HCT116 (cell line): ENCODE measurements around the gene FAM219A. TPM values are rescaled to one million over a fixed set of nuclear protein-coding genes. Genes with fewer than 3 reads are reported as not detected.

ENCODE experiments used
- ATAC-seq: fragments of 200-7000 bp; cut with Tn5 transposase; 2 replicates; pipeline ENCODE4 v1.9.1; 2020; ENCODE audit warnings: mild to moderate bottlenecking, moderate library complexity
- BruUV-seq: library from RNA; stranded (reverse); fragments of 400-500 nt; replicated peaks from 2 replicates; lab custom pipeline; 2021; lab: Mats Ljungman, UMichigan
- CTCF ChIA-PET: fragments of 300-600 bp; sonication (Branson Sonifier 250); formaldehyde crosslinking; loops from one replicate; lab custom pipeline; 2021; ENCODE audit warnings: antibody characterized with exemption; lab: Charles Lee
- POLR2A ChIA-PET: fragments of 300-600, 350-600 bp; sonication (Branson Sonifier 250); formaldehyde crosslinking; loops from one replicate; lab custom pipeline; 2021; ENCODE audit warnings: antibody characterized with exemption; lab: Charles Lee
- RAD21 ChIA-PET, 2 experiments: fragments of 300-600 bp; sonication (Branson Sonifier 250); formaldehyde crosslinking; loops; one replicate each; lab custom pipeline; 2023; ENCODE audit warnings: low total read pairs in 2 of 2; ENCODE audit not compliant: uncharacterized antibody in 2 of 2, unreplicated experiment in 2 of 2, low non-redundant PET in 1 of 2; lab: Charles Lee
- DNase-seq: peaks from one replicate; pipeline ENCODE4 v3.0.0-alpha.2; 2010; ENCODE audit warnings: low read depth, low spot score
- H2AFZ ChIP-seq: fragments of 200-600 bp; shearing (Covaris generic), sonication (generic); 2 replicates; pipeline ENCODE4 v1.6.1; 2017; ENCODE audit warnings: low read depth, mixed run types, mixed read lengths, antibody characterized with exemption, low read length; ENCODE audit not compliant: poor library complexity, severe bottlenecking
- H3K27ac ChIP-seq: 2 replicates; pipeline ENCODE4 v1.5.1; 2012; ENCODE audit warnings: low read depth, low read length
- H3K27me3 ChIP-seq: fragments of 200-600 bp; sonication (generic); 2 replicates; pipeline ENCODE4 v1.6.1; 2016; ENCODE audit warnings: mixed run types, low read length, mixed read lengths; ENCODE audit not compliant: insufficient read depth
- H3K36me3 ChIP-seq, 2 experiments: fragments of 200-500 bp in 1 of 2; fragments of 200-600 bp in 1 of 2; sonication (Bioruptor generic) in 1 of 2; sonication (generic) in 1 of 2; 2 replicates each; pipeline versions ENCODE4 v1.5.1 to v1.6.1; 2014 to 2016; ENCODE audit warnings: low read length in 2 of 2, inconsistent platforms in 1 of 2, mixed read lengths in 1 of 2, mixed run types in 1 of 2; ENCODE audit not compliant: insufficient read depth in 2 of 2, control insufficient read depth in 1 of 2
- H3K4me1 ChIP-seq, 2 experiments: fragments of 200-600 bp in 1 of 2; sonication (generic) in 1 of 2; 2 replicates each; pipeline versions ENCODE4 v1.5.1 to v1.6.1; 2012 to 2017; ENCODE audit warnings: low read length in 2 of 2, inconsistent platforms in 1 of 2, mild to moderate bottlenecking in 1 of 2, mixed read lengths in 1 of 2, mixed run types in 1 of 2, moderate library complexity in 1 of 2; ENCODE audit not compliant: insufficient read depth in 2 of 2, control insufficient read depth in 1 of 2
- H3K4me2 ChIP-seq: fragments of 200-600 bp; sonication (generic); 2 replicates; pipeline ENCODE4 v1.6.1; 2017; ENCODE audit warnings: mixed run types, low read length, mixed read lengths
- H3K4me3 ChIP-seq, 2 experiments: fragments of 200-600 bp in 1 of 2; sonication (generic) in 1 of 2; replicated peaks in 1 of 2; 2 replicates each; pipeline ENCODE4 v1.5.1; 2011 to 2016; ENCODE audit warnings: low read length in 2 of 2, control low read depth in 1 of 2, low read depth in 1 of 2, mild to moderate bottlenecking in 1 of 2, mixed read lengths in 1 of 2, mixed run types in 1 of 2
- H3K79me2 ChIP-seq: fragments of 200-600 bp; sonication (generic); 2 replicates; pipeline ENCODE4 v1.6.1; 2017; ENCODE audit warnings: mild to moderate bottlenecking, mixed run types, low read length, moderate library complexity, mixed read lengths; ENCODE audit not compliant: insufficient read depth
- H3K9ac ChIP-seq: fragments of 200-600 bp; sonication (generic); 2 replicates; pipeline ENCODE4 v1.6.1; 2016; ENCODE audit warnings: low read length, mixed read lengths
- H3K9me2 ChIP-seq: fragments of 200-600 bp; sonication (generic), shearing (Covaris generic); 2 replicates; pipeline ENCODE4 v1.6.1; 2017; ENCODE audit warnings: mixed run types, mild to moderate bottlenecking, moderate library complexity; ENCODE audit not compliant: insufficient read depth
- H3K9me3 ChIP-seq, 2 experiments: fragments of 200-500 bp in 1 of 2; fragments of 200-600 bp in 1 of 2; sonication (Bioruptor generic) in 1 of 2; sonication (generic) in 1 of 2; 2 replicates each; pipeline ENCODE4 v1.6.1; 2014 to 2017; ENCODE audit warnings: low read length in 2 of 2, mixed read lengths in 2 of 2, inconsistent platforms in 1 of 2, low read depth in 1 of 2, mild to moderate bottlenecking in 1 of 2, mixed run types in 1 of 2, moderate library complexity in 1 of 2; ENCODE audit not compliant: control insufficient read depth in 1 of 2, insufficient read depth in 1 of 2
- H4K20me1 ChIP-seq: fragments of 200-600 bp; sonication (generic), shearing (Covaris generic); 2 replicates; pipeline ENCODE4 v1.6.1; 2017; ENCODE audit warnings: mixed run types, mild to moderate bottlenecking, moderate library complexity; ENCODE audit not compliant: insufficient read depth
- ATF3 ChIP-seq: IDR thresholded peaks from 2 replicates; pipeline ENCODE4 v1.6.1; 2012
- CBX3 ChIP-seq: IDR thresholded peaks from 2 replicates; pipeline ENCODE4 v1.6.1; 2012; ENCODE audit warnings: low read depth
- CEBPB ChIP-seq: IDR thresholded peaks from 2 replicates; pipeline ENCODE4 v1.6.1; 2012; ENCODE audit warnings: low read depth
- EGR1 ChIP-seq: IDR thresholded peaks from 2 replicates; pipeline ENCODE4 v1.6.1; 2012; ENCODE audit warnings: low read depth
- ELF1 ChIP-seq: IDR thresholded peaks from 2 replicates; pipeline ENCODE4 v1.6.1; 2012; ENCODE audit warnings: low read depth, borderline replicate concordance
- EZH2 ChIP-seq: fragments of 200-600 bp; sonication (generic); IDR thresholded peaks from 2 replicates; pipeline ENCODE4 v1.6.1; 2017; ENCODE audit warnings: antibody characterized with exemption, mixed run types
- EZH2phosphoT487 ChIP-seq: fragments of 200-600 bp; IDR thresholded peaks from 2 replicates; pipeline ENCODE4 v1.6.1; 2018; ENCODE audit warnings: antibody characterized with exemption, borderline replicate concordance
- FOSL1 ChIP-seq: IDR thresholded peaks from 2 replicates; pipeline ENCODE4 v1.6.1; 2012; ENCODE audit warnings: low read depth
- JUND ChIP-seq: IDR thresholded peaks from 2 replicates; pipeline ENCODE4 v1.6.1; 2012
- SIN3A ChIP-seq: IDR thresholded peaks from 2 replicates; pipeline ENCODE4 v1.6.1; 2012; ENCODE audit warnings: low read depth
- SP1 ChIP-seq: IDR thresholded peaks from 2 replicates; pipeline ENCODE4 v1.6.1; 2012; ENCODE audit warnings: low read depth
- SRF ChIP-seq: IDR thresholded peaks from 2 replicates; pipeline ENCODE4 v1.6.1; 2012; ENCODE audit warnings: low read depth
- TCF7L2 ChIP-seq: IDR thresholded peaks from 2 replicates; pipeline ENCODE4 v1.7.0; 2011; ENCODE audit warnings: borderline replicate concordance, inconsistent platforms; ENCODE audit not compliant: insufficient read depth, insufficient read length; ENCODE audit errors: extremely low read depth
- YY1 ChIP-seq: IDR thresholded peaks from 2 replicates; pipeline ENCODE4 v1.6.1; 2011; ENCODE audit warnings: low read length, low read depth, moderate library complexity, mild to moderate bottlenecking; ENCODE audit not compliant: insufficient replicate concordance; ENCODE audit errors: extremely low read depth
- ZNF274 ChIP-seq: fragments of 200-500 bp; sonication (Bioruptor generic); IDR thresholded peaks from 2 replicates; pipeline ENCODE4 v1.6.1; 2014; ENCODE audit warnings: mild to moderate bottlenecking, low read depth, low read length, inconsistent platforms
- intact Hi-C: fragments of 100-400 bp; cut with micrococcal nuclease; formaldehyde crosslinking; loops from 2 replicates; pipeline ENCODE4 v1.10.0; 2022
- total RNA-seq: library from RNA; stranded (reverse); gene quantifications from one replicate; pipeline ENCODE4 v1.2.1, GENCODE V29; 2021; ENCODE audit not compliant: unreplicated experiment
- TF ChIP-seq, protein P1 (sequence below): IDR thresholded peaks from 2 replicates; pipeline ENCODE4 v1.6.1; 2011; ENCODE audit warnings: mild to moderate bottlenecking, low read length, moderate library complexity; ENCODE audit not compliant: insufficient replicate concordance; ENCODE audit errors: extremely low read depth
- TF ChIP-seq, protein P2 (sequence below): IDR thresholded peaks from 2 replicates; pipeline ENCODE4 v1.6.1; 2012
- TF ChIP-seq, protein P3 (sequence below): IDR thresholded peaks from 2 replicates; pipeline ENCODE4 v1.6.1; 2012; ENCODE audit warnings: low read depth

Gene FAM219A
- total RNA-seq, 1 experiment from 2014 or later: 13.4 TPM

GRCh38 chr9:34475097-34475496 is 16.7 kb upstream of the FAM219A start:
- Histone ChIP-seq H3K9me3 (no peaks in the 10 kb centered on the region), H2AFZ (no peak overlapping the region), H3K9me2 (no peaks in the 10 kb centered on the region), H3K4me1 (no peaks in the 10 kb centered on the region), H3K27ac (no peak overlapping the region), H3K79me2 (no peaks in the 10 kb centered on the region), H3K9ac (no peak overlapping the region), H3K4me3 (no peak overlapping the region), H4K20me1 (no peaks in the 10 kb centered on the region), H3K4me2 (no peak overlapping the region), H3K27me3 (no peaks in the 10 kb centered on the region; the same call in 1 of the 2 replicates), H3K36me3 (no peaks in the 10 kb centered on the region)
- RAD21 ChIA-PET: no interaction called here
- CTCF ChIA-PET: no interaction called here
- intact Hi-C loops: no loop called here
- TF ChIP-seq, protein P1, sequence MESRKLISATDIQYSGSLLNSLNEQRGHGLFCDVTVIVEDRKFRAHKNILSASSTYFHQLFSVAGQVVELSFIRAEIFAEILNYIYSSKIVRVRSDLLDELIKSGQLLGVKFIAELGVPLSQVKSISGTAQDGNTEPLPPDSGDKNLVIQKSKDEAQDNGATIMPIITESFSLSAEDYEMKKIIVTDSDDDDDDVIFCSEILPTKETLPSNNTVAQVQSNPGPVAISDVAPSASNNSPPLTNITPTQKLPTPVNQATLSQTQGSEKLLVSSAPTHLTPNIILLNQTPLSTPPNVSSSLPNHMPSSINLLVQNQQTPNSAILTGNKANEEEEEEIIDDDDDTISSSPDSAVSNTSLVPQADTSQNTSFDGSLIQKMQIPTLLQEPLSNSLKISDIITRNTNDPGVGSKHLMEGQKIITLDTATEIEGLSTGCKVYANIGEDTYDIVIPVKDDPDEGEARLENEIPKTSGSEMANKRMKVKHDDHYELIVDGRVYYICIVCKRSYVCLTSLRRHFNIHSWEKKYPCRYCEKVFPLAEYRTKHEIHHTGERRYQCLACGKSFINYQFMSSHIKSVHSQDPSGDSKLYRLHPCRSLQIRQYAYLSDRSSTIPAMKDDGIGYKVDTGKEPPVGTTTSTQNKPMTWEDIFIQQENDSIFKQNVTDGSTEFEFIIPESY: no peak
- TF ChIP-seq EGR1: no peak
- TF ChIP-seq EZH2phosphoT487: no peak
- no peak for TF ChIP-seq FOSL1
- TF ChIP-seq, protein P2, sequence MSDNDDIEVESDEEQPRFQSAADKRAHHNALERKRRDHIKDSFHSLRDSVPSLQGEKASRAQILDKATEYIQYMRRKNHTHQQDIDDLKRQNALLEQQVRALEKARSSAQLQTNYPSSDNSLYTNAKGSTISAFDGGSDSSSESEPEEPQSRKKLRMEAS: no peak
- TF ChIP-seq JUND: no peak
- no peak for TF ChIP-seq ZNF274
- no peak for TF ChIP-seq TCF7L2
- TF ChIP-seq SP1: no peak
- no peak for TF ChIP-seq ATF3
- TF ChIP-seq SRF: no peak
- TF ChIP-seq EZH2: no peak
- no peak for TF ChIP-seq CBX3
- TF ChIP-seq YY1: no peak
- TF ChIP-seq, protein P3, sequence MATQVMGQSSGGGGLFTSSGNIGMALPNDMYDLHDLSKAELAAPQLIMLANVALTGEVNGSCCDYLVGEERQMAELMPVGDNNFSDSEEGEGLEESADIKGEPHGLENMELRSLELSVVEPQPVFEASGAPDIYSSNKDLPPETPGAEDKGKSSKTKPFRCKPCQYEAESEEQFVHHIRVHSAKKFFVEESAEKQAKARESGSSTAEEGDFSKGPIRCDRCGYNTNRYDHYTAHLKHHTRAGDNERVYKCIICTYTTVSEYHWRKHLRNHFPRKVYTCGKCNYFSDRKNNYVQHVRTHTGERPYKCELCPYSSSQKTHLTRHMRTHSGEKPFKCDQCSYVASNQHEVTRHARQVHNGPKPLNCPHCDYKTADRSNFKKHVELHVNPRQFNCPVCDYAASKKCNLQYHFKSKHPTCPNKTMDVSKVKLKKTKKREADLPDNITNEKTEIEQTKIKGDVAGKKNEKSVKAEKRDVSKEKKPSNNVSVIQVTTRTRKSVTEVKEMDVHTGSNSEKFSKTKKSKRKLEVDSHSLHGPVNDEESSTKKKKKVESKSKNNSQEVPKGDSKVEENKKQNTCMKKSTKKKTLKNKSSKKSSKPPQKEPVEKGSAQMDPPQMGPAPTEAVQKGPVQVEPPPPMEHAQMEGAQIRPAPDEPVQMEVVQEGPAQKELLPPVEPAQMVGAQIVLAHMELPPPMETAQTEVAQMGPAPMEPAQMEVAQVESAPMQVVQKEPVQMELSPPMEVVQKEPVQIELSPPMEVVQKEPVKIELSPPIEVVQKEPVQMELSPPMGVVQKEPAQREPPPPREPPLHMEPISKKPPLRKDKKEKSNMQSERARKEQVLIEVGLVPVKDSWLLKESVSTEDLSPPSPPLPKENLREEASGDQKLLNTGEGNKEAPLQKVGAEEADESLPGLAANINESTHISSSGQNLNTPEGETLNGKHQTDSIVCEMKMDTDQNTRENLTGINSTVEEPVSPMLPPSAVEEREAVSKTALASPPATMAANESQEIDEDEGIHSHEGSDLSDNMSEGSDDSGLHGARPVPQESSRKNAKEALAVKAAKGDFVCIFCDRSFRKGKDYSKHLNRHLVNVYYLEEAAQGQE: no peak
- TF ChIP-seq SIN3A: no peak
- no peak for TF ChIP-seq ELF1
- TF ChIP-seq CEBPB: no peak
- POLR2A ChIA-PET: interaction anchor here (0.7 kb wide), 1 partner anchor 598 kb away, joined by 5 read pairs; the partner anchor contains the start of gene VCP
- no TSS peak for BruUV-seq
- no peak for DNase-seq
- ATAC-seq: no peak
